CD4-positive, alpha-beta T cell treated with Interleukin-4 for 1 hour (primary cell): ENCODE measurements around the gene PARP12.

Source experiments
- DNase-seq, 2 donors: peaks; one replicate each; pipeline ENCODE4 v3.0.0-alpha.2; 2020 to 2022

PARP12 gene

DNA sequence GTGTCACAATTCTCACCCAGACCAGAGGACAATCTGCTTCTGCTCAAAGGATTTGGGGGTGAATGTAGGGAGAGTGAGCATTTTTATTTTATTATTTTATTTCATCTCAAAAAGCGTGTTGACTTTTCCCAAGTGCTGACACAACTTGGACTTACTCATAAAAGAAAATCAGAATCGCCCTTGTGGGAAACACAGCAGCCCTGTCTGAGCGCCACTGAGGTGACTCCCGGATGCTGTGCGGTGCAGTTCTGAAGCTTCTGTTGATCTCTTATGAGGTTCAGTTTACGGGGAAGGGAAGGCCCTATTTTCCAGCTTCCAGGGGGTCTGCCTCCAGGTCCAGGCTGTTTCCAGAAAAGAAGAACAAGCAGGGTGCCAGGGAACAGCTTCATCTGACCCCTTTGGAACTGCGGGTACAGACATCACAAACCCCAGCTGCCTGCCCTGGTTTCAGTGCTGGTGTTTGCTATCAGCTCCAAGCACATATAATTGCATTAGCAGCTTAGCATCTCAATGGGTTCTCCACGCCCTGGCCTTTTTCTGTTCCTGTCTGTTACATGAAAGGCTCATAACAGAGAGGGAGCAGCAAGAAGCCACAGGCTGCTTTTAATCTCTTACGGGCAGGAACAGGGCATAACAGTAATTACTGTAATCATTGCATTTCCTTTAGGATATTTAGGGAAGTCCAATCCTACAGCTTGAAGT is 52.4 kb downstream of the PARP12 start:
- DNase-seq, result no peak

GRCh38 chr7:140009735-140010134 is 53.0 kb downstream of the PARP12 start:
- no peak for DNase-seq

DNA sequence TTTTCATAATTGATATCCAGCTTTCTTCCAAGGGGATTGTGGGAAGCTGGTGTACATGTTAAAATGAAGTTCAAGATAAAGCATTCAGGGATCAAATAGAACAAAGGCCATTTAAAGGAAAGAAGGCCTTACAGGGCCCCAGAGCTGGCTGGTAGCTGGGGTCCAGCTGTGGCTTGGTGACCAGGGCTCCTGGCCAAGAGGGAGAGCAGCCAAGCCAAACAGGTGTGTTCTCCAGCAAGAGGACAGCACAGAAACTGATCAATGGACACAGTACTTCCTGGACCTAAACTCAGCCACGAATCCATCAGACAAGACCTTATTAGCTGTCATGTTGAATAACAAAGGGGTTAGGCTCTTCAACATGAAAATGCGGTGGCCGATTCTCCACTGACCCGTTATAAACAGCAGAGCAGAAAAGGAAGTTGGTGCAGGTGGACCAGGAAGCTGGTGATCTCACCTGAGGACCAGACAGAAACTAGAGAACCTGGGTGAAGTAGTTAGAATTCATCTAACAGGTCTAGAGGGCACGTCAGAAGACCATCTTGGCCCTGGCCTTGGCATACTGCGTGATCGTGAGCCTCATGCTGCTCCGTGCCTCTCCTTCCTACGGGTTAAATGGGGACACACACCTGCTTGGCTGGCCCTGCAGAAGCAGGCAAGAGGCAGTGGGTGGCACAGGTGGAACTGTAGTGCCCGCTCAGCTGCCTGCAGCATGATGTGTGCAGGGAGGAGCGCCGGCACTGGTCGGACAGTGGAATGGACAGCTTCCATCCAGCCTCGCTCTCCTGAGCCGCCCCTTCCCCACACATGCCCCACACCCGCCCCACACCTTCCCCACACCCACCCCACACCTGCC is 53.8 kb downstream of the PARP12 start:
- DNase-seq, result no peak

DNA sequence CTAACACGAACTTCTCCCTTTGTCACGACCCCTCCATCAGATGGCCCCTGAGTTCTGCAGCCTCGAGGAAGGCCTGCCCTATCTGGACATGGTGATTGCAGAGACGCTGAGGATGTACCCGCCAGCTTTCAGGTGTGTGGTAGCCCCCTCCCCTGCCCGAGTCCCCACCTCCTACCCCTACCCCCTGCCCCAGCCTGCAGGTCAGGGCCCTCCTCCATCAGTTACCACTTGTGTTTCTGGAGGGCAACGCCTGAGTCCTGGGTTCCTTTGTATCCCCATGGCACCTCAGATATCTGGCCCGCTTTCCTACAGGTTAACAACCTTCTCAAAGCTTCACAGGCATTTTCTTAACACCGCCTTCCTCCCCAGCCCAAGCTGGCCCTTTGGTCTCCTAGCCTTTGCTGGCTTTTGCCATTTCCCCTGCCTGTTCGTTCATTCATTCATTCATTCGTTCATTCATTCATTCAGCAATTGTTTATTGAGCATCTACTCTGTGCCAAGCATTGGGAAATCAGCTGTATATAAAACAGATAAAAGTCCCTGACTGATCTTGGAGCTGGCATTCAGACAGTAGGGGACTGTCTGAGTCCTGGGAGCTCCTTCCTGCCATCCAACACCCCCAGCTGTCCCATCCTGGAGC is 55.6 kb downstream of the PARP12 start:
- no peak for DNase-seq

- DNase-seq, result no peak
These were observed 56.2 kb downstream of the PARP12 start for GRCh38 chr7:140006600-140006999.

DNA sequence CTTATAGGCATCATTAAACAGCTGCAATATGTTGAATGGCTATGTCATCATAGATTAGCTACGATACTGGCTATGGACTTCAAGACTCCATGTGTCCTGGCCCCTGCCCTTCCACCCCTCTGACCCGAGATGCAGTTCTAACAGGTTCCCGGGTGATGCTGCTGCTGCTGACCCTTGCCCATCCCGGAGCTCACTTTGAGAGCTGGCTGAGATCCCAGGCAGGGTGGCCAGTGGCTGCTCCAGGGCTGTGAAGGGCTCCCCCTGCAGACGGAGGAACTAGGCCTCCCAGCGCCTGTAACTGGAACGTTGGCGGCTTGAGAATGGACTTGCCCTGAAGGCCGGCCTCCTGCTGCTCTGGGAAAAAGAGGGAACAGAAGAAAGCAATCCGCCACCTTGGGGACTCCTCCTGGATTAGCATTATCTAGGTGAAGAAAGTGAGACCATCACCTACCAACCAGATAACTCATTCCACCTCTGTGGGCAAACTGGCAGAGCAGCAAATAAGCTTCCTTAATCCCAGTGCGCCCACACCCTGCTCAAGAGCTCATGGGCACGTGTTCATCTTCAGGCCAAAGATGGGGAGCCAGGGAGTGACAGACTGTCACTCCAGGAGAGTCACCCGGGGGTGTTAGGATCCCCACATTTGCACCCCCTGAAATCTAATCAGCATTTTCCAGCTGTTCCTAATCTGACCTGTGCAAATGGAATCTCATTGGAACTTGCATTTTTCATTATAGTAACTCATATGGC is 56.8 kb downstream of the PARP12 start:
- no peak for DNase-seq

- DNase-seq, result no peak
These were observed 57.4 kb downstream of the PARP12 start for GRCh38 chr7:140005341-140005740.

- no peak for DNase-seq
These were observed 58.1 kb downstream of the PARP12 start for GRCh38 chr7:140004672-140005071.

DNA sequence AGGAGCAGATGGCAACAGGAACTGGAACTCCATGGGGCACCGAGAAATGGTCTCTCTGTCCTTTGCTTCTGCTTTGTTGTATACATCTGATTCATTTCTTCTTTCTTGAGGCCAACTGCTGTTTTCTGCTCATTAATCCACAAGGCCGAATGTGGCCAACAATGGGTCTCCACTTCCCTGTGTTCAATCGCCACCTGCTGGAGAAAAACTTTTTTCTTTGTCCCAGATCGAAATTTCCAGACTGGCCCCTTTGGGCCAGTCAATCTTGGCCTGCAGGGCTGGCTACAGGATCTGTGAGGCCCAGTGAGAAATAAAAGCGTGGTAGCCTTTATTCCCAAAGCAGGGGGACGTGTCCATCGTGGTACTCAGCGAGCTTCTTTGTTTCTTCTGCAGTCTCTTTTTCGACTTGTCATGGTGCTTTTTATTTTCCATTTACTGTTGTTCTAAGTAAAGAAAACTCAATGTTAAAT is 58.8 kb downstream of the PARP12 start:
- DNase-seq, result peak; percentile 26 to 38

DNA sequence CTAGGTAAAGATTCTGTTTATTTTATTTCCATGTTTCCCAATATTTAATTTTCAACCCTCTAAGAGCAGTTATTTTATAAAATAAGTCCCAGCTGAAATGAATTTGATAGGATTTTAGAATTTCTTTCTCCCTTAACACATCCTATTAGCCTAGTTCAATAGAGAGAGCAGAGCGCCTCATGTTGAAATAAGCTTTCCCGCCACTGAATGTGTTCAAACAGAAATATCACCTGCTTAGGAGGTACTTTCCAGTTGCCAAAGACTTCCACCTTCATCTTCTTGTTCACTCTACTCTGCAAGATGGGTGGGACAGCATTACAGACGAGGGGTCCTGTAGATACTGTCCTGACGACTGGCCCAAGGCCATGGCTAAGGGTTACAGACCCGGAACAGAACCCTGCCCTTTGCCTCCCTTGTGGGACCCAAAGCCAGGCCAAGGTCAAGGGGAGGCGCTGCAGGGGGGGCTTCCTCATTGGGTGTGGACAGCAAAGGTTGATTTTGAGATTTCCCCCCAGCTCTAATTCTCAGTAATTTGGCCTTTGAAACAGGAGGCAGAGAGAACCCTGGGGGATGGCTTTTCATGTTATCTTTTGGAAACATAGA is 62.0 kb downstream of the PARP12 start:
- no peak for DNase-seq

DNA sequence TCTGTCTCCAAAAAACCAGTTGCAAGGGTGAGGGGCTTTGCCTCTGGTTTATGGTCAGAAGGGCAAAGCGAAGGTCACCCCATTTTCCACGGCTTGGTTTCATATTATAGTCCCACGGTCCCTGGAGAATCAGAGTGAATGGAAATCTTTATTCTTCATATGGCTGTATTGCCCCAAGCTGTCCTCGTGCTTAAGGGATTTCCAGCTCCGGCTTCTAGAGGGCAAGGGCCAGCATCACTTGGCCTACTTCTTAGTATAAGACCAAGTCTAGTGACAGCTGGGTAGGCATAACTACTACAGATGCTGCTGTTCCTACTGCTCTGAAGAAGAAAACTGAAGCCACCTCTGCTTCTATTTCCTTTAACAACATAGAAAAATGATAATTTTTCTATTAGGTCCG is 63.2 kb downstream of the PARP12 start:
- no peak for DNase-seq

DNA sequence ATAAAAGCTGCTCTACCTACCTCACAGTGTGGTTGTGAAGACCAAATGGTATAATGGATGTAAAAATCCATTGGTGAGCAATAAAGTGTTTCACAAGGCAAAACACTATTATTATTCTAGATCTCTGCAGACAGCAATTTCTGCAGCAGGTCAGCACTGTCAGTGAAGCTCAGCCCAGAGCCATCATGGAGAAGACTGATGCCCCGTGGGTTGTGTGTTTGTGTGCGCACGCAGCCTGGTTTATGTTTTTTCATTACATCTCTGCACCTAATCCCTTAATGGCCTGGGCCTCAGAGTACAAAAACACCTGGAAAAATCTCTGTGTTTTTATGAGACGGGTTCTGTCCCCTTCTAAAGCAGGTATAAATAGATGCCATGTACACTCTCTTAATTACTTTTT is 64.2 kb downstream of the PARP12 start:
- no peak for DNase-seq

- DNase-seq, result no peak
These were observed 67.5 kb downstream of the PARP12 start for GRCh38 chr7:139995017-139995915.

GRCh38 chr7:139994356-139994755 is 68.4 kb downstream of the PARP12 start:
- DNase-seq, result no peak

DNA sequence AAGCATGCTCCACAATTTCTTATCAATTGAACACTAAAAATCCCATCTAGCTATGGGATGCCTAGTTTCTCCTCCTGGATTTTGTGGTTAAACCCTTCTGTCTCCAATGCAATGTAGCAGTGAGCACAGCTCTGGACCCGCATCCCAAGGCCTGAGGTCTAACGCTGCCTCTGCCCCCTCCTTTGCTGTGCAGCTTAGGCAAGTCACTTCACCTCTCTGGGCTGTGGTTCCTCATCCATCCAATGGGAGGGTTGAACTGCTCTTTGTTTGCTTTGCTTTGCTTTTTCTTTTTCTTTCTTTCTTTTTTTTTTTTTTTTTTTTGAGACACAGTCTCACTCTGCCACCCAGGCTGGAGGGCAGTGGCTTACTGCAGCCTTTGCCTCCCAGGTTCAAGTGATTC is 69.2 kb downstream of the PARP12 start:
- DNase-seq, result no peak

DNA sequence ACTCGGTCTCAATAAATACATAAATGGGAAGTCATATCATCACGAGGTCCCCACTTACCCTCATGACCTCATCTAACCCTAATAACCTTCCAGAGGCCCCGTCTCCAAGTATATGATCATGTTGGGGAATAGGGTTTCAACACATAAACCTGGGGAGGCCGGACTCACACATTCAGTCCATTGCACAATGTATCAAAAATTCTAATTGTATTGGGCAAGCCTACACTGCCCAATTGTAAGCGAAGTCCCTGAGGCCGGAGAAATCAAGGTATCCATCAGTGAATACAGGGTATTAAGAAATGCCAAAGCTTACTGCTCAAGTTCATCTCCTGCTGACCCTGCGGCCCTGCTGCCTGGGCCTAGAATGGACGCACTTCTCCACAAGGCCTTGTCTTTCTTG is 69.6 kb downstream of the PARP12 start:
- DNase-seq, result no peak

DNA sequence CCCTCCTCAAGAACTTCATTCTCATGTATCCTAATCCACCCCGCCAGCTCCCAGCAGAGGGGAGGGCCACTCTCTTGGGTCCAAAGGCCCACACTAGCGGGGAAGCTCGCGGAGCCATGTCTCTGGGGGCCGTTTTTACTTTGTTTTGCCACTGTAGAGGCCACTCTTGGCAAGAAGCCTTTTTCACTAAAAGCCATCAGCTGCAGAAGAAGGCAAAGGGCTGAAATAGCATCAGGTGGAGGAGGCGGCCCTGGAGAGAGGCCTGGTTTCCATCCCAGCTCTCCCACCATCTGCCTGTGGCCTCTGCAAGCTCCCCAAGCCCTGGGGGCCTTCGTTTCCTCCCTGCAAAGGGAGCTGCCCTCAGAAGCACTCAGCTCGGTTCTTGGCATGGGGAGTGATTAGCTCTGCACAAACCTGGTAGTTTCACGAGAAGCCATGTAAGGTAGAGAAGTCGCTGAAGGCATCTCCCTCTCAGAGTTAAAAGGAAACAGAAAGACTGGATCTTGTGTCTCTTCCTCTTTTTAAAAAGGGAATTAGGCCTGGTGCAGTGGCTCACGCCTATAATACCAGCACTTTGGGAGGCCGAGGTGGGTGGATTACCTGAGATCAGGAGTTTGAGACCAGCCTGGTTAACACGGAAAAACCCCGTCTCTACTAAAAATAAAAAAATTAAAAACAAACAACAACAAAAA is 70.3 kb downstream of the PARP12 start:
- DNase-seq, result no peak

- no peak for DNase-seq
These were observed 70.8 kb downstream of the PARP12 start for GRCh38 chr7:139991911-139992310.

DNA sequence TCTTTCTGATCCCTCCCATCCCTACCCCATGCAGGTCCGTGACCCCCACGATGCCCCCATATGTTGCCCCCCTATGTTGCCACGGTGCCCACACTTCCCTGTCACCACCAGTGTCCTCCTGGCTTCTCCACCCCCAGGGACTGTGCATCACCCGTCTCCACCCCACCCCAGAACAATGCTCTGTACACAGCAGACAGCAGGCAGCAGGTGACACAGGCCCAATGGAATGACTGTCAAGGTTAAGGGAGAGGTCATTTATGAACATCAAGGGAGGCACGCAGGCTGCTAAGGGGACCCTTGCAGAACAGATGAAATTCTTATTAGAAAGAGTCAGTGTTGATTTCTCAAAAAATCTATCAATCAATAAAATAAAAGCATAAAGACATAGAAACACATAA is 71.5 kb downstream of the PARP12 start:
- DNase-seq, result no peak

DNA sequence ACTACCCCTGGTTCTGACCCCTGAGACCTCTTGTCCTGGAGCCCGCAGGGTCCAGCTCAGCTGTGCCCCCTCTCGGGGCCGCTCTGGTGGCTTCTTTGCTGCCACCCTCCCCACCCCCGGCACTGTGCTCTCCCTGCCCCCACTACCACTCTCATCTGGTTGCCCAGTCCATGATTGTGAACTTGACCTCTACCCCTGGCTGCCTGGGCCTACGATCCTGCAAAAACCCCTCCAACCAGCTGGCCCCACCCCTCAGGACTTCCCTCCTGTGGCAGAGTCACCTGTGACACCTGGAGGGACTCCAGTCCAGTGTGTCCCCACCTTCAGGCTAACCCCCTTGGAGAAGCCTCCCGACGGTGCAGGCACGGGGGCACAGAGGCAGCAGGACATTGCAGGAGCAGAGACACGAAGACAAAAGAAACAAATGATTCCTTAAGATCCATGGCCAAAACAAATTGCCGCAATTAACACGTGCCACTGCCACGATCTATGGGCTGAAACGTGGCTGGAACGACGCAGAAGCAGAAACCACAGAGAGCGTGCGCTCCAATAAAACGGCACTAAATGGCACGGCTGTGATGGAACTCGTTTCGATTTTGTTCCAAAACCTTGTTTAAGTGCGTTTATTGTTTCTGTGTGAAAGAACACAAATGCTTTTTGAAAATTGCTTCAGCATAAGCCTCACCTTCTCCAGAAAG is 72.0 kb downstream of the PARP12 start:
- no peak for DNase-seq
